K562 (cell line): ENCODE data around the gene C4BPB. TPM values are rescaled to one million over a fixed set of nuclear protein-coding genes. Genes with fewer than 3 reads are reported as not detected.

Experiments
- CEBPG ChIP-seq, 3 experiments: fragments of 200-800 bp in 1 of 3; sonication (Bioruptor generic) in 1 of 3; sonication (generic) in 1 of 3; formaldehyde crosslinking in 1 of 3; IDR thresholded peaks in 2 of 3; conservative IDR thresholded peaks in 1 of 3; 2 replicates each; pipeline versions ENCODE4 v1.6.1 to v1.8.0; 2016 to 2022; ENCODE audit warnings: missing compliant biosample characterization in 2 of 3, missing genetic modification characterization in 2 of 3, mild to moderate bottlenecking in 1 of 3, missing genetic modification reagents in 1 of 3
- FOXP1 ChIP-seq: sonication (generic); formaldehyde crosslinking; IDR thresholded peaks from 2 replicates; pipeline ENCODE4 v1.8.0; 2022; ENCODE audit warnings: mild to moderate bottlenecking, missing genetic modification reagents
- L3MBTL2 ChIP-seq: fragments of 450-650 bp; IDR thresholded peaks from 2 replicates; pipeline ENCODE4 v1.6.1; 2016; ENCODE audit warnings: mild to moderate bottlenecking, moderate library complexity
- NFE2L1 ChIP-seq: fragments of 450-650 bp; IDR thresholded peaks from 2 replicates; pipeline ENCODE4 v1.6.1; 2016; ENCODE audit warnings: missing genetic modification characterization, low read depth, mild to moderate bottlenecking, missing compliant biosample characterization, moderate library complexity, borderline replicate concordance
- ZNF239 ChIP-seq: fragments of 250-450 bp; sonication (Bioruptor Pico); IDR thresholded peaks from 2 replicates; pipeline ENCODE4 v1.4.0; 2020; ENCODE audit warnings: mild to moderate bottlenecking
- ZNF408 ChIP-seq: fragments of 250-450 bp; sonication (Bioruptor Pico); IDR thresholded peaks from 2 replicates; pipeline ENCODE4 v1.4.0; 2020; ENCODE audit warnings: low read depth, mild to moderate bottlenecking, moderate library complexity
- ZNF79 ChIP-seq: fragments of 250-450 bp; sonication (Bioruptor Pico); IDR thresholded peaks from 2 replicates; pipeline ENCODE4 v1.4.0; 2020; ENCODE audit warnings: low read depth, mild to moderate bottlenecking, moderate library complexity
- ZSCAN32 ChIP-seq: fragments of 450-650 bp; formaldehyde crosslinking; IDR thresholded peaks from 2 replicates; pipeline ENCODE4 v1.4.0; 2020; ENCODE audit warnings: mild to moderate bottlenecking, moderate library complexity
- polyA plus RNA-seq, 8 experiments: library from polyadenylated mRNA; depleted of rRNA in 4 of 8; stranded (reverse) in 5 of 8; unstranded in 3 of 8; fragments of >200 nt; fragmentation: Nextera tagmentation in 2 of 8; fragmentation: Illumina TruSeq in 1 of 8; extraction: Ambion mirVana in 2 of 8; extraction: Trizol in 1 of 8; gene quantifications; 2 replicates each; pipeline versions ENCODE4 v1.2.1 to v1.2.3, GENCODE V29; 2011 to 2014; ENCODE audit warnings: inconsistent platforms in 1 of 8, missing spikeins in 1 of 8
- total RNA-seq, 7 experiments: library from RNA; depleted of rRNA in 6 of 7; stranded (reverse); fragments of >200 nt in 6 of 7; fragmentation: Illumina TruSeq in 2 of 7; extraction: Trizol in 2 of 7; gene quantifications; 2 replicates each; pipeline versions ENCODE4 v1.2.1 to v1.2.3, GENCODE V29; 2011 to 2021; ENCODE audit warnings: low replicate concordance in 1 of 7
- TF ChIP-seq, protein P1 (sequence below): fragments of 200-600 bp; sonication (generic); IDR thresholded peaks from one replicate; pipeline ENCODE4 v1.6.1; 2012; ENCODE audit warnings: mild to moderate bottlenecking, low read depth, low read length, inconsistent platforms
- TF ChIP-seq, protein P2 (sequence below): fragments of 250-450 bp; sonication (Bioruptor Pico); IDR thresholded peaks from 2 replicates; pipeline ENCODE4 v1.8.0; 2021; ENCODE audit warnings: mild to moderate bottlenecking, moderate library complexity
- TF ChIP-seq, protein P3 (sequence below): fragments of 250-450 bp; sonication (Bioruptor Pico); IDR thresholded peaks from 2 replicates; pipeline ENCODE4 v1.5.1; 2021; ENCODE audit warnings: mild to moderate bottlenecking

C4BPB gene
- total and polyA plus RNA-seq, 9 of the 15 experiments (the other 6 are each of a cell fraction or from before 2014, with no cell fraction given) = not detected

DNA sequence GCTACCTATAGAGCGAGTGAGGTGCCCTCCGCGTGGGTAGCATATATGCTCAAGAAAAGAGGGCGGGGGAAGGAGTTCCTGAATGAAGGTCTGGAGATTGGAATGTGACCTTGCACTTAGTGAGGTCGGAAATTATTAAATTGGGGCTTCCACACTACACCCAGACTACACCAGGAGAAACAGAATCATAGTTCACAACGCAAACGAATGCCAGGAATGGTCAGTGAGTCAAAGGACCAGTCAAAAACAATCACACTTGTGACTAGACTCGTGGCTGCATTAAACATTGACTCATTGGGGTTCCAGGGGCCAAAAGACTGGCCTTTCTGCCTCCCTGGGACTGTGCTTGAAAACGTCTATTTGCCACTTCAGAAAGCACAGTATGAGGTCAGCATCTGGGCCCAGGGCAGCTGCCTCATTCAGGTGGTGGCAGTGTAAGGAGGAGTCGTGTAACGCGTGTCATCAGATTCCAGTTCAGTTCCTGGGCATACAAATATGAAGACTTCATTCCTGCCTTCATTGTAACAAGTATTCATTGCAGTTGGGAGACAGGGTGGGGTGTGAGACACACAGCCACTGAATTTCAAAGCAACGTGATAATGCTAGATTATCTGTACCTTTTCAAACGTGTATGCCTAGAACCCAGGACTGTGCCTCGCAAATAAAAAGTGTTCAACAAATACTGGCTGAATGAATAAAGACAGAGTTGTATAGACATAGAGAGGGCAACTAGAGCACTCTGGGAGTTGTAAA is 37.3 kb upstream of the C4BPB start, which contains the start of gene YOD1 (continued):
- TF ChIP-seq, protein P1, sequence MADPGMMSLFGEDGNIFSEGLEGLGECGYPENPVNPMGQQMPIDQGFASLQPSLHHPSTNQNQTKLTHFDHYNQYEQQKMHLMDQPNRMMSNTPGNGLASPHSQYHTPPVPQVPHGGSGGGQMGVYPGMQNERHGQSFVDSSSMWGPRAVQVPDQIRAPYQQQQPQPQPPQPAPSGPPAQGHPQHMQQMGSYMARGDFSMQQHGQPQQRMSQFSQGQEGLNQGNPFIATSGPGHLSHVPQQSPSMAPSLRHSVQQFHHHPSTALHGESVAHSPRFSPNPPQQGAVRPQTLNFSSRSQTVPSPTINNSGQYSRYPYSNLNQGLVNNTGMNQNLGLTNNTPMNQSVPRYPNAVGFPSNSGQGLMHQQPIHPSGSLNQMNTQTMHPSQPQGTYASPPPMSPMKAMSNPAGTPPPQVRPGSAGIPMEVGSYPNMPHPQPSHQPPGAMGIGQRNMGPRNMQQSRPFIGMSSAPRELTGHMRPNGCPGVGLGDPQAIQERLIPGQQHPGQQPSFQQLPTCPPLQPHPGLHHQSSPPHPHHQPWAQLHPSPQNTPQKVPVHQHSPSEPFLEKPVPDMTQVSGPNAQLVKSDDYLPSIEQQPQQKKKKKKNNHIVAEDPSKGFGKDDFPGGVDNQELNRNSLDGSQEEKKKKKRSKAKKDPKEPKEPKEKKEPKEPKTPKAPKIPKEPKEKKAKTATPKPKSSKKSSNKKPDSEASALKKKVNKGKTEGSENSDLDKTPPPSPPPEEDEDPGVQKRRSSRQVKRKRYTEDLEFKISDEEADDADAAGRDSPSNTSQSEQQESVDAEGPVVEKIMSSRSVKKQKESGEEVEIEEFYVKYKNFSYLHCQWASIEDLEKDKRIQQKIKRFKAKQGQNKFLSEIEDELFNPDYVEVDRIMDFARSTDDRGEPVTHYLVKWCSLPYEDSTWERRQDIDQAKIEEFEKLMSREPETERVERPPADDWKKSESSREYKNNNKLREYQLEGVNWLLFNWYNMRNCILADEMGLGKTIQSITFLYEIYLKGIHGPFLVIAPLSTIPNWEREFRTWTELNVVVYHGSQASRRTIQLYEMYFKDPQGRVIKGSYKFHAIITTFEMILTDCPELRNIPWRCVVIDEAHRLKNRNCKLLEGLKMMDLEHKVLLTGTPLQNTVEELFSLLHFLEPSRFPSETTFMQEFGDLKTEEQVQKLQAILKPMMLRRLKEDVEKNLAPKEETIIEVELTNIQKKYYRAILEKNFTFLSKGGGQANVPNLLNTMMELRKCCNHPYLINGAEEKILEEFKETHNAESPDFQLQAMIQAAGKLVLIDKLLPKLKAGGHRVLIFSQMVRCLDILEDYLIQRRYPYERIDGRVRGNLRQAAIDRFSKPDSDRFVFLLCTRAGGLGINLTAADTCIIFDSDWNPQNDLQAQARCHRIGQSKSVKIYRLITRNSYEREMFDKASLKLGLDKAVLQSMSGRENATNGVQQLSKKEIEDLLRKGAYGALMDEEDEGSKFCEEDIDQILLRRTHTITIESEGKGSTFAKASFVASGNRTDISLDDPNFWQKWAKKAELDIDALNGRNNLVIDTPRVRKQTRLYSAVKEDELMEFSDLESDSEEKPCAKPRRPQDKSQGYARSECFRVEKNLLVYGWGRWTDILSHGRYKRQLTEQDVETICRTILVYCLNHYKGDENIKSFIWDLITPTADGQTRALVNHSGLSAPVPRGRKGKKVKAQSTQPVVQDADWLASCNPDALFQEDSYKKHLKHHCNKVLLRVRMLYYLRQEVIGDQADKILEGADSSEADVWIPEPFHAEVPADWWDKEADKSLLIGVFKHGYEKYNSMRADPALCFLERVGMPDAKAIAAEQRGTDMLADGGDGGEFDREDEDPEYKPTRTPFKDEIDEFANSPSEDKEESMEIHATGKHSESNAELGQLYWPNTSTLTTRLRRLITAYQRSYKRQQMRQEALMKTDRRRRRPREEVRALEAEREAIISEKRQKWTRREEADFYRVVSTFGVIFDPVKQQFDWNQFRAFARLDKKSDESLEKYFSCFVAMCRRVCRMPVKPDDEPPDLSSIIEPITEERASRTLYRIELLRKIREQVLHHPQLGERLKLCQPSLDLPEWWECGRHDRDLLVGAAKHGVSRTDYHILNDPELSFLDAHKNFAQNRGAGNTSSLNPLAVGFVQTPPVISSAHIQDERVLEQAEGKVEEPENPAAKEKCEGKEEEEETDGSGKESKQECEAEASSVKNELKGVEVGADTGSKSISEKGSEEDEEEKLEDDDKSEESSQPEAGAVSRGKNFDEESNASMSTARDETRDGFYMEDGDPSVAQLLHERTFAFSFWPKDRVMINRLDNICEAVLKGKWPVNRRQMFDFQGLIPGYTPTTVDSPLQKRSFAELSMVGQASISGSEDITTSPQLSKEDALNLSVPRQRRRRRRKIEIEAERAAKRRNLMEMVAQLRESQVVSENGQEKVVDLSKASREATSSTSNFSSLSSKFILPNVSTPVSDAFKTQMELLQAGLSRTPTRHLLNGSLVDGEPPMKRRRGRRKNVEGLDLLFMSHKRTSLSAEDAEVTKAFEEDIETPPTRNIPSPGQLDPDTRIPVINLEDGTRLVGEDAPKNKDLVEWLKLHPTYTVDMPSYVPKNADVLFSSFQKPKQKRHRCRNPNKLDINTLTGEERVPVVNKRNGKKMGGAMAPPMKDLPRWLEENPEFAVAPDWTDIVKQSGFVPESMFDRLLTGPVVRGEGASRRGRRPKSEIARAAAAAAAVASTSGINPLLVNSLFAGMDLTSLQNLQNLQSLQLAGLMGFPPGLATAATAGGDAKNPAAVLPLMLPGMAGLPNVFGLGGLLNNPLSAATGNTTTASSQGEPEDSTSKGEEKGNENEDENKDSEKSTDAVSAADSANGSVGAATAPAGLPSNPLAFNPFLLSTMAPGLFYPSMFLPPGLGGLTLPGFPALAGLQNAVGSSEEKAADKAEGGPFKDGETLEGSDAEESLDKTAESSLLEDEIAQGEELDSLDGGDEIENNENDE = no peak
- no peak for TF ChIP-seq CEBPG (CRISPR knock-in tag; IDR thresholded peaks at IDR 0.05)
- TF ChIP-seq CEBPG (tag; conservative IDR thresholded peaks at IDR 0.05 in 1 of 2, IDR thresholded peaks at IDR 0.05 in 1 of 2) = no peak
- TF ChIP-seq FOXP1 (CRISPR knock-in tag) = 0 out of 2 replicates have a peak, but pooled peaks have one; percentile 15
- TF ChIP-seq NFE2L1 (tag) = no peak
- no peak for TF ChIP-seq ZSCAN32 (CRISPR knock-in tag)
- TF ChIP-seq, protein P2, sequence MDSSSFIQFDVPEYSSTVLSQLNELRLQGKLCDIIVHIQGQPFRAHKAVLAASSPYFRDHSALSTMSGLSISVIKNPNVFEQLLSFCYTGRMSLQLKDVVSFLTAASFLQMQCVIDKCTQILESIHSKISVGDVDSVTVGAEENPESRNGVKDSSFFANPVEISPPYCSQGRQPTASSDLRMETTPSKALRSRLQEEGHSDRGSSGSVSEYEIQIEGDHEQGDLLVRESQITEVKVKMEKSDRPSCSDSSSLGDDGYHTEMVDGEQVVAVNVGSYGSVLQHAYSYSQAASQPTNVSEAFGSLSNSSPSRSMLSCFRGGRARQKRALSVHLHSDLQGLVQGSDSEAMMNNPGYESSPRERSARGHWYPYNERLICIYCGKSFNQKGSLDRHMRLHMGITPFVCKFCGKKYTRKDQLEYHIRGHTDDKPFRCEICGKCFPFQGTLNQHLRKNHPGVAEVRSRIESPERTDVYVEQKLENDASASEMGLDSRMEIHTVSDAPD (CRISPR knock-in tag) = no peak
- no peak for TF ChIP-seq ZNF408 (CRISPR knock-in tag)
- TF ChIP-seq ZNF239 = 0 out of 2 replicates have a peak, but pooled peaks have one; percentile 5
- TF ChIP-seq ZNF79 (CRISPR knock-in tag) = no peak
- peak; percentile 66 for TF ChIP-seq L3MBTL2
- TF ChIP-seq, protein P3, sequence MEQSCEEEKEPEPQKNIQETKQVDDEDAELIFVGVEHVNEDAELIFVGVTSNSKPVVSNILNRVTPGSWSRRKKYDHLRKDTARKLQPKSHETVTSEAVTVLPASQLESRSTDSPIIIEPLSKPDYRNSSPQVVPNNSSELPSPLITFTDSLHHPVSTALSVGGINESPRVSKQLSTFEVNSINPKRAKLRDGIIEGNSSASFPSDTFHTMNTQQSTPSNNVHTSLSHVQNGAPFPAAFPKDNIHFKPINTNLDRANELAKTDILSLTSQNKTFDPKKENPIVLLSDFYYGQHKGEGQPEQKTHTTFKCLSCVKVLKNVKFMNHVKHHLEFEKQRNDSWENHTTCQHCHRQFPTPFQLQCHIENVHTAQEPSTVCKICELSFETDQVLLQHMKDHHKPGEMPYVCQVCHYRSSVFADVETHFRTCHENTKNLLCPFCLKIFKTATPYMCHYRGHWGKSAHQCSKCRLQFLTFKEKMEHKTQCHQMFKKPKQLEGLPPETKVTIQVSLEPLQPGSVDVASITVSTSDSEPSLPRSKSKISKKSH (CRISPR knock-in tag) = no peak
